Endothelial cell of umbilical vein (primary cell): ENCODE results near the gene ANKS1B. TPM values are rescaled to one million over a fixed set of nuclear protein-coding genes. Genes with fewer than 3 reads are reported as not detected.

Source experiments
- BruUV-seq: library from RNA; stranded (reverse); fragments of 400-500 nt; replicated peaks from 2 replicates; lab custom pipeline; 2021; lab: Mats Ljungman, UMichigan
- CTCF ChIA-PET: fragments of 300-600, 350-600 bp; sonication (Branson Sonifier 250); formaldehyde crosslinking; loops from one replicate; lab custom pipeline; 2021; ENCODE audit warnings: antibody characterized with exemption, inconsistent platforms; lab: Charles Lee
- POLR2A ChIA-PET: fragments of 300-600, 350-600 bp; sonication (Branson Sonifier 250); formaldehyde crosslinking; loops from one replicate; lab custom pipeline; 2021; ENCODE audit warnings: antibody characterized with exemption, inconsistent platforms; lab: Charles Lee
- DNase-seq: peaks from one replicate; pipeline ENCODE4 v3.0.0-alpha.2; 2011; ENCODE audit warnings: low read depth, low spot score
- FAIRE-seq: peaks from 2 replicates; lab custom pipeline; 2011; peaks lifted over from hg19 to GRCh38; lab: Jason Lieb, UNC
- H2AFZ ChIP-seq: 2 replicates; pipeline ENCODE4 v1.6.0; 2012; ENCODE audit warnings: low read depth, low read length, control low read depth, inconsistent platforms
- H3K27ac ChIP-seq: 2 replicates; pipeline ENCODE4 v1.5.1; 2011; ENCODE audit warnings: low read depth, mild to moderate bottlenecking, control low read depth, low read length, moderate library complexity; ENCODE audit not compliant: insufficient read depth
- H3K27me3 ChIP-seq, 2 experiments: 2 replicates each; pipeline versions ENCODE4 v1.6.0 to v1.6.1; 2011; ENCODE audit warnings: low read length in 2 of 2, mixed read lengths in 1 of 2; ENCODE audit not compliant: control insufficient read depth in 2 of 2, insufficient read depth in 2 of 2
- H3K36me3 ChIP-seq, 2 experiments: 2 replicates in 1 of 2; 3 replicates in 1 of 2; pipeline ENCODE4 v1.5.1; 2011; ENCODE audit warnings: low read length in 2 of 2, mild to moderate bottlenecking in 1 of 2, moderate library complexity in 1 of 2; ENCODE audit not compliant: control insufficient read depth in 2 of 2, insufficient read depth in 2 of 2; ENCODE audit errors: extremely low read depth in 1 of 2
- H3K4me1 ChIP-seq: 3 replicates; pipeline ENCODE4 v1.5.1; 2011; ENCODE audit warnings: mild to moderate bottlenecking, low read length; ENCODE audit not compliant: control insufficient read depth, insufficient read depth; ENCODE audit errors: extremely low read depth
- H3K4me2 ChIP-seq: 2 replicates; pipeline ENCODE4 v1.6.1; 2011; ENCODE audit warnings: low read length, control low read depth, mixed read lengths; ENCODE audit not compliant: insufficient read depth
- H3K4me3 ChIP-seq, 3 experiments: fragments of 200-600 bp in 1 of 3; sonication (generic), shearing (Covaris generic) in 1 of 3; replicated peaks in 1 of 3; 2 replicates each; pipeline ENCODE4 v1.5.1; 2011 to 2016; ENCODE audit warnings: control low read depth in 3 of 3, low read length in 3 of 3, mild to moderate bottlenecking in 2 of 3, inconsistent platforms in 1 of 3, low read depth in 1 of 3, moderate library complexity in 1 of 3; ENCODE audit not compliant: insufficient read depth in 1 of 3
- H3K79me2 ChIP-seq: 2 replicates; pipeline ENCODE4 v1.6.0; 2012; ENCODE audit warnings: low read length, inconsistent platforms; ENCODE audit not compliant: control insufficient read depth, insufficient read depth
- H3K9ac ChIP-seq: replicated peaks from 2 replicates; pipeline ENCODE3; 2011; ENCODE audit warnings: low read length, control low read depth; ENCODE audit not compliant: insufficient read depth; ENCODE audit errors: extremely low read depth
- H3K9me1 ChIP-seq: replicated peaks from 3 replicates; pipeline ENCODE4 v1.6.0; 2011; ENCODE audit warnings: mild to moderate bottlenecking, low read length; ENCODE audit not compliant: control insufficient read depth, insufficient read depth; ENCODE audit errors: extremely low read depth
- H3K9me3 ChIP-seq: replicated peaks from 2 replicates; pipeline ENCODE4 v1.5.1; 2012; ENCODE audit warnings: low read length, inconsistent platforms; ENCODE audit not compliant: control insufficient read depth, insufficient read depth
- H4K20me1 ChIP-seq: replicated peaks from 2 replicates; pipeline ENCODE3; 2011; ENCODE audit warnings: mild to moderate bottlenecking, low read length; ENCODE audit not compliant: control insufficient read depth, insufficient read depth; ENCODE audit errors: extremely low read depth
- EZH2 ChIP-seq: IDR thresholded peaks from 2 replicates; pipeline ENCODE4 v1.6.1; 2012; ENCODE audit warnings: borderline replicate concordance, low read depth, mild to moderate bottlenecking, moderate library complexity, low read length, inconsistent platforms; ENCODE audit not compliant: severe bottlenecking
- FOS ChIP-seq: IDR thresholded peaks from 2 replicates; pipeline ENCODE4 v1.6.1; 2011; ENCODE audit warnings: mild to moderate bottlenecking, low read length, moderate library complexity, borderline replicate concordance; ENCODE audit not compliant: insufficient read depth
- GATA2 ChIP-seq: IDR thresholded peaks from 2 replicates; pipeline ENCODE4 v1.7.0; 2011; ENCODE audit warnings: low read depth, mild to moderate bottlenecking, moderate library complexity, mixed read lengths, low read length; ENCODE audit not compliant: insufficient read length, insufficient read depth
- JUN ChIP-seq: IDR thresholded peaks from 2 replicates; pipeline ENCODE4 v1.6.1; 2011; ENCODE audit warnings: borderline replicate concordance, low read depth; ENCODE audit not compliant: insufficient read length, insufficient read depth
- MAX ChIP-seq: IDR thresholded peaks from 2 replicates; pipeline ENCODE4 v1.6.1; 2011; ENCODE audit not compliant: insufficient read depth, insufficient read length
- MYC ChIP-seq: IDR thresholded peaks from one replicate; pipeline ENCODE4 v1.6.1; 2011; ENCODE audit warnings: mild to moderate bottlenecking, low read depth, low read length
- POLR2AphosphoS5 ChIP-seq: IDR thresholded peaks from 2 replicates; pipeline ENCODE4 v1.6.1; 2012; ENCODE audit warnings: low read depth, mild to moderate bottlenecking, control low read depth, low read length, moderate library complexity; ENCODE audit not compliant: insufficient read depth
- dilution Hi-C: fragments of 300-500 bp; cut with MboI; formaldehyde crosslinking; loops from one replicate; pipeline ENCODE4 v1.15.0; 2019; ENCODE audit warnings: low sequenced_read_pairs; ENCODE audit not compliant: extremely low pct_ligation_motif_present
- intact Hi-C: fragments of 100-400 bp; cut with micrococcal nuclease; formaldehyde crosslinking; loops from one replicate; pipeline ENCODE4 v1.10.0; 2022
- polyA plus RNA-seq, 4 experiments: library from polyadenylated mRNA; depleted of rRNA in 3 of 4; stranded (reverse) in 3 of 4; unstranded in 1 of 4; fragments of >200 nt; gene quantifications; 2 replicates each; pipeline versions ENCODE4 v1.2.1 to v1.2.3, GENCODE V29; 2011 to 2012; ENCODE audit warnings: missing spikeins in 1 of 4
- total RNA-seq: library from RNA; stranded (reverse); gene quantifications from 2 replicates; pipeline ENCODE4 v1.2.3, GENCODE V29; 2021

Gene ANKS1B
- total and polyA plus RNA-seq, 2 donors (not counting 3 experiments of a cell fraction or from before 2014, with no cell fraction given): 0.15 to 0.38 TPM

GRCh38 chr12:99680276-99680675, 304.5 kb downstream of the ANKS1B start:
- POLR2A ChIA-PET: no interaction called here
- H3K79me2 ChIP-seq: no peaks in the 10 kb centered on the region
- H3K9ac ChIP-seq: no peak overlapping the region
- FAIRE-seq (no peak), DNase-seq (no peak)
- H3K9me3 ChIP-seq: no peaks in the 10 kb centered on the region
- no peaks in the 10 kb centered on the region for H3K4me1 ChIP-seq
- H4K20me1 ChIP-seq: no peaks in the 10 kb centered on the region
- BruUV-seq: no TSS peak
- intact Hi-C loops (no loop called here), dilution Hi-C loops (no loop called here)
- H3K36me3 ChIP-seq: no peaks in the 10 kb centered on the region
- no peaks in the 10 kb centered on the region for H3K27me3 ChIP-seq
- CTCF ChIA-PET: no interaction called here
- TF ChIP-seq GATA2 (no peak), MAX (no peak), EZH2 (no peak), JUN (no peak), FOS (no peak), POLR2AphosphoS5 (no peak)
- no peak overlapping the region for H3K4me2 ChIP-seq
- no peaks in the 10 kb centered on the region for H3K9me1 ChIP-seq
- H3K27ac ChIP-seq: no peak overlapping the region
- no peak overlapping the region for H3K4me3 ChIP-seq
- H2AFZ ChIP-seq: no peak overlapping the region

GRCh38 chr12:99670635-99671034, 314.1 kb downstream of the ANKS1B start:
- no peaks in the 10 kb centered on the region for H3K79me2 ChIP-seq
- H2AFZ ChIP-seq: no peak overlapping the region
- H3K36me3 ChIP-seq: no peaks in the 10 kb centered on the region
- H3K27ac ChIP-seq: no peak overlapping the region
- no peak for FAIRE-seq
- CTCF ChIA-PET: no interaction called here
- BruUV-seq: no TSS peak
- no peak overlapping the region for H3K4me3 ChIP-seq
- no peak for DNase-seq
- H3K4me1 ChIP-seq: no peaks in the 10 kb centered on the region
- POLR2A ChIA-PET: no interaction called here
- H3K9me3 ChIP-seq: no peaks in the 10 kb centered on the region
- H3K9me1 ChIP-seq: no peaks in the 10 kb centered on the region
- H3K9ac ChIP-seq: no peak overlapping the region
- dilution Hi-C loops (no loop called here), intact Hi-C loops (no loop called here)
- H3K27me3 ChIP-seq: no peaks in the 10 kb centered on the region
- H4K20me1 ChIP-seq: no peaks in the 10 kb centered on the region
- TF ChIP-seq POLR2AphosphoS5: no peak
- no peak for TF ChIP-seq MYC
- TF ChIP-seq MAX: no peak
- TF ChIP-seq EZH2: no peak
- no peak for TF ChIP-seq GATA2
- H3K4me2 ChIP-seq: no peak overlapping the region
